ENCODE results near the gene LSS. TPM values are rescaled to one million over a fixed set of nuclear protein-coding genes. Genes with fewer than 3 reads are reported as not detected.

The LSS gene
- total RNA-seq, 1 donor from 2014 or later: 83.2 TPM

DNA sequence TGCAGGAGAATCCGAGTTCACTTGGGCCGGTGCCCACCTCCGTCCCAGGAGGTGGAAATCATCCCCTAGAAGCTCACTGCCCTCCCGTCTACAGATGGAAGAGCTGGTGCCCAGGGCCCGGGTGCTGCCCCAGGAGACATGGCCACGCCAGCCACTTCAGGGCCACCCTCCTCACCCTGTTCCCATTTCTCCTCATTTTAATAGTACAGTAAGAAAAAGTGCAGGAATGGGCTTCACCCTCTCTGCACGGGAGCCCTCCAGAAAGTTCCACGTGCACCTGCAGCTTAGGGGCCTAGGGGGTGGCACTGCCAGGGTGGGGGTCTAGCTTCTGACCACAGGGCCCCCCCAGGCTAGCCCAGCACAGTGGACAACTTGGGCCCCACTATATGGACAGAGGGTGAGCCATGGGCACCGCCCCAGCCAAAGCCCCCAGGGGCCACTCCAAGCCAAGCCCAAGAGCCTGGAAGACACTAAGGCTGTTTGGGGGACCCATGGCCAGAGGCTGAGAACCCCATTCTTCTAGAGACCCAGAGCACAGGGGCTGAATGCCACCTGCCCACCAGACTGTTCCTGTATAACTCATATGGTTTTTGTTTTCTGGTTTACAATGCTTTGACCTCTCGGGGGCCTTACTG is 69.8 kb downstream of the LSS start:
- DNase-seq (ENCODE audit: low read depth) (no peak), FAIRE-seq (no peak)
- no peaks in the 10 kb centered on the region for H4K20me1 ChIP-seq (ENCODE audit: insufficient read depth, low read length)
- H3K79me2 ChIP-seq (ENCODE audit: insufficient read depth, low read length): no peaks in the 10 kb centered on the region
- peaks cover 11% of the 10 kb centered on the region for H3K36me3 Mint-ChIP-seq (ENCODE audit: low read depth, unreplicated experiment)
- H3K4me2 ChIP-seq (ENCODE audit: low read length): no peak overlapping the region
- H3K9ac ChIP-seq (ENCODE audit: low read length): no peak overlapping the region
- no peaks in the 10 kb centered on the region for H3K4me1 Mint-ChIP-seq (ENCODE audit: low read depth, unreplicated experiment)
- no peaks in the 10 kb centered on the region for H3K9me3 ChIP-seq (ENCODE audit: insufficient read depth, low read depth, low read length)
- H3K36me3 ChIP-seq (ENCODE audit: insufficient read depth, low read length): no peaks in the 10 kb centered on the region
- no peaks in the 10 kb centered on the region for H3K27me3 Mint-ChIP-seq (ENCODE audit: low read depth, unreplicated experiment)
- peaks cover 3% of the 10 kb centered on the region for H3K9me3 Mint-ChIP-seq (ENCODE audit: unreplicated experiment)
- H3K27ac Mint-ChIP-seq (ENCODE audit: unreplicated experiment): peak overlapping the region; percentile 18
- no peak overlapping the region for H3K27ac ChIP-seq (ENCODE audit: low read depth, low read length)
- H3K4me1 ChIP-seq (ENCODE audit: insufficient read depth, low read length): no peaks in the 10 kb centered on the region
- no peak overlapping the region for H3K4me3 ChIP-seq (ENCODE audit: insufficient read depth, low read depth, low read length)
- H3K4me3 Mint-ChIP-seq (ENCODE audit: unreplicated experiment): no peak overlapping the region
- TF ChIP-seq EZH2 (IDR thresholded peaks at IDR 0.05; ENCODE audit: insufficient read depth, low read length): no peak
- TF ChIP-seq, protein P1, sequence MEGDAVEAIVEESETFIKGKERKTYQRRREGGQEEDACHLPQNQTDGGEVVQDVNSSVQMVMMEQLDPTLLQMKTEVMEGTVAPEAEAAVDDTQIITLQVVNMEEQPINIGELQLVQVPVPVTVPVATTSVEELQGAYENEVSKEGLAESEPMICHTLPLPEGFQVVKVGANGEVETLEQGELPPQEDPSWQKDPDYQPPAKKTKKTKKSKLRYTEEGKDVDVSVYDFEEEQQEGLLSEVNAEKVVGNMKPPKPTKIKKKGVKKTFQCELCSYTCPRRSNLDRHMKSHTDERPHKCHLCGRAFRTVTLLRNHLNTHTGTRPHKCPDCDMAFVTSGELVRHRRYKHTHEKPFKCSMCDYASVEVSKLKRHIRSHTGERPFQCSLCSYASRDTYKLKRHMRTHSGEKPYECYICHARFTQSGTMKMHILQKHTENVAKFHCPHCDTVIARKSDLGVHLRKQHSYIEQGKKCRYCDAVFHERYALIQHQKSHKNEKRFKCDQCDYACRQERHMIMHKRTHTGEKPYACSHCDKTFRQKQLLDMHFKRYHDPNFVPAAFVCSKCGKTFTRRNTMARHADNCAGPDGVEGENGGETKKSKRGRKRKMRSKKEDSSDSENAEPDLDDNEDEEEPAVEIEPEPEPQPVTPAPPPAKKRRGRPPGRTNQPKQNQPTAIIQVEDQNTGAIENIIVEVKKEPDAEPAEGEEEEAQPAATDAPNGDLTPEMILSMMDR (IDR thresholded peaks at IDR 0.05; ENCODE audit: insufficient read depth, low read depth, low read length): no peak
- peaks cover 8% of the 10 kb centered on the region for H3K27me3 ChIP-seq (ENCODE audit: insufficient read depth, low read length)
- no peak overlapping the region for H2AFZ ChIP-seq (ENCODE audit: low read depth, low read length)

- no peaks in the 10 kb centered on the region for H4K20me1 ChIP-seq (ENCODE audit: insufficient read depth, low read length)
- Mint-ChIP-seq H3K36me3 (ENCODE audit: low read depth, unreplicated experiment) (peaks cover 11% of the 10 kb centered on the region), H3K4me3 (ENCODE audit: unreplicated experiment) (no peak overlapping the region), H3K9me3 (ENCODE audit: unreplicated experiment) (peaks cover 3% of the 10 kb centered on the region), H3K27ac (ENCODE audit: unreplicated experiment) (no peak overlapping the region), H3K27me3 (ENCODE audit: low read depth, unreplicated experiment) (no peaks in the 10 kb centered on the region), H3K4me1 (ENCODE audit: low read depth, unreplicated experiment) (no peaks in the 10 kb centered on the region)
- no peak for FAIRE-seq
- H3K36me3 ChIP-seq (ENCODE audit: insufficient read depth, low read length): no peaks in the 10 kb centered on the region
- no peak for DNase-seq (ENCODE audit: low read depth)
- H3K27ac ChIP-seq (ENCODE audit: low read depth, low read length): no peak overlapping the region
- peaks cover 3% of the 10 kb centered on the region for H3K27me3 ChIP-seq (ENCODE audit: insufficient read depth, low read length)
- H3K9me3 ChIP-seq (ENCODE audit: insufficient read depth, low read depth, low read length): no peaks in the 10 kb centered on the region
- H3K9ac ChIP-seq (ENCODE audit: low read length): no peak overlapping the region
- no peak overlapping the region for H3K4me3 ChIP-seq (ENCODE audit: insufficient read depth, low read depth, low read length)
- no peak overlapping the region for H3K4me2 ChIP-seq (ENCODE audit: low read length)
- H3K4me1 ChIP-seq (ENCODE audit: insufficient read depth, low read length): no peaks in the 10 kb centered on the region
- no peaks in the 10 kb centered on the region for H3K79me2 ChIP-seq (ENCODE audit: insufficient read depth, low read length)
- H2AFZ ChIP-seq (ENCODE audit: low read depth, low read length): no peak overlapping the region
- TF ChIP-seq EZH2 (IDR thresholded peaks at IDR 0.05; ENCODE audit: insufficient read depth, low read length): no peak
- TF ChIP-seq, protein P1 (IDR thresholded peaks at IDR 0.05; ENCODE audit: insufficient read depth, low read depth, low read length): no peak
These were observed 70.6 kb downstream of the LSS start for GRCh38 chr21:46157987-46158451.

DNA sequence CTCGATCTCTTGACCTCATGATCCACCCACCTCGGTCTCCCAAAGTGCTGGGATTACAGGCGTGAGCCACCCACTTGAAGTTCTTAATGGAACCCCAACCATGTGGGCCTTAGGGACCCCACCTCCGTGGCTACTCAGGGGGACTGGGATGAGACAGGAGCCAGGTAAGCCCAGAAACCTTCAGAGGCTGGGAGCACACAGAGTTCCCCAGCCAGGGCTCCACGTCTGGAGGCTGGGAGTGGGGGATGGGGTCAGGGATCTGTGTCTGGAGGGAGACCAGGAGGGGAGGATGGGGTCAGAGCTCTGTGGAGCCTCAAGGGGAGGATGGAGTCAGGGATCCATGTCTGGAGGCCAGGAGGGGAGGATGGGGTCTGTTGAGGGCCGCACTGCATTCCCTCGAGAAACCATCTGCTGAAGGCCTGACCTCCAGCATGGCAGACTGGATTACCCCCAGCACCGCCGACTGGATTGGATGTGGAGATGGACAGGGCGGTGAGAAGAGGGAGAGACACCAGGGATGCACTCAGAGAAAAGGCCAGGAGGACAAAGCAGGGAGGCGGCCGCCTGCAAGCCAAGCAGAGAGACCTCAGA is 71.1 kb downstream of the LSS start:
- Mint-ChIP-seq H3K27ac (ENCODE audit: unreplicated experiment) (no peak overlapping the region), H3K27me3 (ENCODE audit: low read depth, unreplicated experiment) (no peaks in the 10 kb centered on the region), H3K9me3 (ENCODE audit: unreplicated experiment) (peaks cover 3% of the 10 kb centered on the region), H3K4me3 (ENCODE audit: unreplicated experiment) (no peak overlapping the region), H3K36me3 (ENCODE audit: low read depth, unreplicated experiment) (peaks cover 11% of the 10 kb centered on the region), H3K4me1 (ENCODE audit: low read depth, unreplicated experiment) (peaks cover 1% of the 10 kb centered on the region)
- Histone ChIP-seq H3K9me3 (ENCODE audit: insufficient read depth, low read depth, low read length) (no peaks in the 10 kb centered on the region), H3K4me3 (ENCODE audit: insufficient read depth, low read depth, low read length) (no peak overlapping the region), H3K4me1 (ENCODE audit: insufficient read depth, low read length) (no peaks in the 10 kb centered on the region), H3K79me2 (ENCODE audit: insufficient read depth, low read length) (no peaks in the 10 kb centered on the region), H3K27me3 (ENCODE audit: insufficient read depth, low read length) (no peaks in the 10 kb centered on the region), H3K9ac (ENCODE audit: low read length) (no peak overlapping the region), H3K27ac (ENCODE audit: low read depth, low read length) (no peak overlapping the region), H2AFZ (ENCODE audit: low read depth, low read length) (no peak overlapping the region), H3K4me2 (ENCODE audit: low read length) (no peak overlapping the region), H3K36me3 (ENCODE audit: insufficient read depth, low read length) (no peaks in the 10 kb centered on the region), H4K20me1 (ENCODE audit: insufficient read depth, low read length) (no peaks in the 10 kb centered on the region)
- FAIRE-seq: no peak
- TF ChIP-seq, protein P1 (IDR thresholded peaks at IDR 0.05; ENCODE audit: insufficient read depth, low read depth, low read length): no peak
- TF ChIP-seq EZH2 (IDR thresholded peaks at IDR 0.05; ENCODE audit: insufficient read depth, low read length): no peak
- no peak for DNase-seq (ENCODE audit: low read depth)

Measured in astrocyte (in vitro differentiated cells and primary cell).